Breast epithelium (tissue), 3 donors: ENCODE measurements around the gene ENOX1.

Experiments used
- POLR2A ChIP-seq: fragments of 450-650 bp; IDR thresholded peaks from one replicate; pipeline ENCODE4 v1.6.1; 2016; ENCODE audit warnings: antibody characterized with exemption, mild to moderate bottlenecking, moderate library complexity
- TF ChIP-seq, protein P1 (sequence below), 3 donors: fragments of 450-650 bp; IDR thresholded peaks; one replicate each; pipeline ENCODE4 v1.5.1; 2016 to 2017; ENCODE audit warnings: antibody characterized with exemption in 3 of 3, mild to moderate bottlenecking in 3 of 3, moderate library complexity in 3 of 3

DNA sequence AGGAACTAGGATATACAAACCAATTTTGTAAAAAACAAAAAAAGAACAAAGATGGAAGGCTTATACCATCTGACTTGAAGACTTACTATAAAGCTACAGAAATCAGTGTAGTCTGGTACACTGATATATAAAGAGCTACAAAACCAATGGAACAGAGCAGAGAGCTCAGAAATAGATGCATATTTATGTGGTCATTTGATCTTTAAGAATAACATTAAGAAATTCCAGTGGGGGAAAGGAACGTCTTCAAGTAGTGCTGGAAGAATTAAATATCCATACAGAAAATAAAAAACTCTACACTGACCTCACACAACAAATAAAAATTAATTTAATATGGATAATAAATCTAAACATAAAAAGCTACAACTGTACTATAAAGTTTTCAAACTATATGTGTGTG lies 317.0 kb downstream of the ENOX1 start:
- TF ChIP-seq, protein P1, sequence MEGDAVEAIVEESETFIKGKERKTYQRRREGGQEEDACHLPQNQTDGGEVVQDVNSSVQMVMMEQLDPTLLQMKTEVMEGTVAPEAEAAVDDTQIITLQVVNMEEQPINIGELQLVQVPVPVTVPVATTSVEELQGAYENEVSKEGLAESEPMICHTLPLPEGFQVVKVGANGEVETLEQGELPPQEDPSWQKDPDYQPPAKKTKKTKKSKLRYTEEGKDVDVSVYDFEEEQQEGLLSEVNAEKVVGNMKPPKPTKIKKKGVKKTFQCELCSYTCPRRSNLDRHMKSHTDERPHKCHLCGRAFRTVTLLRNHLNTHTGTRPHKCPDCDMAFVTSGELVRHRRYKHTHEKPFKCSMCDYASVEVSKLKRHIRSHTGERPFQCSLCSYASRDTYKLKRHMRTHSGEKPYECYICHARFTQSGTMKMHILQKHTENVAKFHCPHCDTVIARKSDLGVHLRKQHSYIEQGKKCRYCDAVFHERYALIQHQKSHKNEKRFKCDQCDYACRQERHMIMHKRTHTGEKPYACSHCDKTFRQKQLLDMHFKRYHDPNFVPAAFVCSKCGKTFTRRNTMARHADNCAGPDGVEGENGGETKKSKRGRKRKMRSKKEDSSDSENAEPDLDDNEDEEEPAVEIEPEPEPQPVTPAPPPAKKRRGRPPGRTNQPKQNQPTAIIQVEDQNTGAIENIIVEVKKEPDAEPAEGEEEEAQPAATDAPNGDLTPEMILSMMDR (IDR thresholded peaks at IDR 0.05), result no peak
- TF ChIP-seq POLR2A, result no peak
